Activated CD8-positive, alpha-beta memory T cell treated with anti-CD3 and anti-CD28 coated beads, Interleukin-2, amount 10 ng/mL, durations not matched to agents 7 days and 5 days (primary cell): ENCODE data around the gene CALHM2. TPM values are rescaled to one million over a fixed set of nuclear protein-coding genes. Genes with fewer than 3 reads are reported as not detected.
A peak's percentile ranks its signal among the peaks of the same experiment; 100 is the strongest.
"Not testable (repeated sequence)": the region's sequence is repeated elsewhere in the genome, so short reads cannot be mapped to it uniquely, and the experiment has no call there.

Experiments used
- ATAC-seq: fragments of 150-1000 bp; cut with Tn5 transposase; one replicate; pipeline ENCODE4 v1.10.0; 2021; ENCODE audit warnings: moderate library complexity
- CTCF ChIA-PET: fragments of 350-600 bp; sonication (Branson Sonifier 250); formaldehyde crosslinking; loops from one replicate; lab custom pipeline; 2021; ENCODE audit warnings: antibody characterized with exemption; lab: Charles Lee
- DNase-seq: peaks from one replicate; pipeline ENCODE4 v3.0.0-alpha.2; 2020
- H3K27ac Mint-ChIP-seq: one replicate; pipeline ENCODE4 v1.8.0; 2021; ENCODE audit warnings: mild to moderate bottlenecking, mixed read lengths
- H3K27me3 Mint-ChIP-seq: one replicate; pipeline ENCODE4 v1.8.0; 2021; ENCODE audit warnings: mixed read lengths
- H3K36me3 Mint-ChIP-seq: one replicate; pipeline ENCODE4 v1.8.0; 2021; ENCODE audit warnings: mild to moderate bottlenecking, mixed read lengths
- H3K4me1 Mint-ChIP-seq: one replicate; pipeline ENCODE4 v1.8.0; 2021; ENCODE audit warnings: mixed read lengths
- H3K4me3 Mint-ChIP-seq: one replicate; pipeline ENCODE4 v1.8.0; 2021; ENCODE audit warnings: mild to moderate bottlenecking, moderate library complexity, mixed read lengths
- H3K9me3 Mint-ChIP-seq: one replicate; pipeline ENCODE4 v1.8.0; 2022; ENCODE audit warnings: low read depth, mixed read lengths
- total RNA-seq, 2 experiments: library from RNA; stranded (reverse); gene quantifications; one replicate each; pipeline ENCODE4 v1.2.3, GENCODE V29; 2021

Gene CALHM2
- total RNA-seq, 2 experiments from 2014 or later, result 65.6 to 93.4 TPM

GRCh38 chr10:103491729-103492364 is 39.7 kb upstream of the CALHM2 start:
- no peaks in the 10 kb centered on the region for H3K36me3 Mint-ChIP-seq
- peaks cover 21% of the 10 kb centered on the region for H3K4me1 Mint-ChIP-seq
- H3K27ac Mint-ChIP-seq, result no peak overlapping the region
- no peak overlapping the region for H3K4me3 Mint-ChIP-seq
- DNase-seq (no peak), ATAC-seq (no peak)
- no peaks in the 10 kb centered on the region for H3K9me3 Mint-ChIP-seq
- CTCF ChIA-PET, result interaction anchor here (1.1 to 9.6 kb wide), 8 partner anchors 20 to 187 kb away, joined by 3 to 175 read pairs (median 3); partner anchors contain the start of gene ATP5MK
- H3K27me3 Mint-ChIP-seq, result peaks cover 43% of the 10 kb centered on the region

GRCh38 chr10:103490986-103491314 is 38.8 kb upstream of the CALHM2 start:
- H3K4me3 Mint-ChIP-seq, result no peak overlapping the region
- no peak overlapping the region for H3K27ac Mint-ChIP-seq
- H3K4me1 Mint-ChIP-seq, result peaks cover 21% of the 10 kb centered on the region
- no peaks in the 10 kb centered on the region for H3K36me3 Mint-ChIP-seq
- peaks cover 36% of the 10 kb centered on the region for H3K27me3 Mint-ChIP-seq
- DNase-seq (no peak), ATAC-seq (peak; percentile 15)
- H3K9me3 Mint-ChIP-seq, result no peaks in the 10 kb centered on the region
- CTCF ChIA-PET, result interaction anchor here (0.6 to 9.6 kb wide), 12 partner anchors 10 to 195 kb away, joined by 3 to 175 read pairs (median 3); no protein-coding TSS in a partner anchor

- Mint-ChIP-seq H3K36me3 (no peaks in the 10 kb centered on the region), H3K4me1 (peaks cover 14% of the 10 kb centered on the region), H3K27ac (no peak overlapping the region), H3K9me3 (no peaks in the 10 kb centered on the region), H3K27me3 (peaks cover 7% of the 10 kb centered on the region), H3K4me3 (no peak overlapping the region)
- DNase-seq (no peak), ATAC-seq (no peak)
- CTCF ChIA-PET, result interaction anchor here (5.1 to 9.6 kb wide), 2 partner anchors 35 to 69 kb away, joined by 39 to 175 read pairs; partner anchors contain the start of gene CALHM2
Observed at GRCh38 chr10:103487410-103487708, 35.2 kb upstream of the CALHM2 start.

DNA sequence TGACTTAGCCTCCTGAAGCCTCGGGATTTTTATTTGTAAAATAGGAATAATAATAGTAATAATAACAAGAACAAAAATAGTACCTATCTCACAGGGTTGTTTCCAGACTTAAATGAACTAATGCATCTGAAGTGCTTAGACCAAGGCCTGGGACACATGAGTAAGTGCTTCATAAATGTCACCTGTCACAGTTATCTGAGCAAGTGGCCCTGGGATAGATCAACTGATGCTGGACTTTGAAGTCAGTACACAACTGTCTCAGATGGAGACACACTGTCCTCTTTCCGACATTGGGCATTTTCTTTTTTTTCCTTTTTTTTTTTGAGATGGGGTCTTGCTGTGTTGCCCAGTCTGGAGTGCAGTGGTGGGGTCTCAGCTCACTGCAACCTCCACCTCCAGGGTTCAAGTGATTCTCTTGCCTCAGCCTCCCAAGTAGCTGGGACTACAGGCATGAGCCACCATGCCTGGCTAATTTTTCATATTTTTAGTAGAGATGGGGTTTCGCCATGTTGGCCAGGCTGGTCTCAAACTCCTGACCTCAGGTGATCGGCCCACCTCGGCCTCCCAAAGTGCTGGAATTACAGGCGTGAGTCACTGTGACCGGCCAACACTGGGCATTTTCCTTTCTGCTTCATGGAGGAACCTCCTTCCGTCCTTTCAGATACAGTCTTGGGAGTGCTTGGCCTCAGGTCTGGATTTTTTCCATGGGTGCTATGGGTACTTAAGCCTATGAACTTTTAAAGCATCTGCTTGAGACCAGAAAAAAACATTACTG is 34.7 kb upstream of the CALHM2 start:
- peaks cover 17% of the 10 kb centered on the region for H3K4me1 Mint-ChIP-seq
- not testable (repeated sequence) for DNase-seq, ATAC-seq, H3K9me3 Mint-ChIP-seq, H3K27me3 Mint-ChIP-seq, H3K36me3 Mint-ChIP-seq, H3K27ac Mint-ChIP-seq, H3K4me3 Mint-ChIP-seq
- CTCF ChIA-PET, result interaction anchor here (1.1 to 9.6 kb wide), 15 partner anchors 11 to 86 kb away, joined by 3 to 175 read pairs (median 7); partner anchors contain the start of gene CALHM2

DNA sequence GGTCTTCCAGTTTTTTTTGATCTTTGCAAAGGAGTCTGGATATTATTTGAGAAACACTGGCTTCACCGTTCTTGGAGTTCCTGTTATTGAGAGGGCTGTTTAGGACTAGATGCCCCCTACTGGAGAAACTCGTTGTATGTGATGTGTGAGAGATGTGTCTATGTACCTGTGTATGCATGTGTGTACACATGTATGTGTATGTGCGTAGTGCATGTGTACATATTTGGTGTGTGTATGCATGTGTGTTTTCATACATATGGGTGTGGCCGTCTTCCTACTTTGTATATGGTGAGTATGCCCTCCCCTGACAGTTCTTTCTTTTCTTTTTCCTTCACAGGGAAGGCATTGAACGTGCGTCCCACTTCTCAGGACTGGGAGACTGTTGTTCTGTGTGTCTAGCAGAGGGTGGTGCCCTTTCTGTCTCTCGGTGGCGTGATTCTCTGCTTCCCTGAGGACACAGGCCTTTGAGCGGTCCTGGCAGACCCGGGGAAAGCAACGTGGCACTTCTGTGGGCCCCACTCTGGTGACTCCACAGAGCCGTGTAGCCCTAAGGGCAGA is 29.9 kb upstream of the CALHM2 start:
- H3K27ac Mint-ChIP-seq, result peak overlapping the region; percentile 37
- DNase-seq (no peak), ATAC-seq (peak; percentile 87)
- H3K27me3 Mint-ChIP-seq, result no peaks in the 10 kb centered on the region
- CTCF ChIA-PET, result interaction anchor here (0.9 to 9.6 kb wide), 8 partner anchors 10 to 65 kb away, joined by 3 to 175 read pairs (median 21); partner anchors contain the start of genes CALHM2 and NEURL1
- H3K4me1 Mint-ChIP-seq, result peaks cover 14% of the 10 kb centered on the region
- H3K4me3 Mint-ChIP-seq, result no peak overlapping the region
- no peaks in the 10 kb centered on the region for H3K36me3 Mint-ChIP-seq
- no peaks in the 10 kb centered on the region for H3K9me3 Mint-ChIP-seq

DNA sequence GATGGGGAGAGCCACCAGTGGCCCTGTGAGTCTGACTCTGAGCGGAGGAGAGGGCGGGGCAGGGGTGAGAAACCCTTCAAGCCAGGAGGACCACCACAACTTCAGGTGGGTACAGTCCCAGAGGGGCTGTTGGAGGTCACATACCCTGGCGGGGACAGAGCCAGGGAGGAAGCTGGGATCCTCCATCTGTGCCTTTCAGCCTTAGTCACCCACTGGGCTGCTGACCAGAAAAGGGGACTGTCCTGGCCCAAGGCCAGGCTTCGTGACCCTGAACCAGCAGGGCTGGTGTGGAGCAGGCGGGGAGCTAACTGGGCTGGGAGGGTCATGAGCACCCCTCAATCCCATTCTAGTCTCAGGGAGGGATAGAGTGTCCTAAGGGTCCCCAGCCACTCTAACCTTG is 28.4 kb upstream of the CALHM2 start:
- no peaks in the 10 kb centered on the region for H3K27me3 Mint-ChIP-seq
- H3K4me3 Mint-ChIP-seq, result no peak overlapping the region
- no peaks in the 10 kb centered on the region for H3K36me3 Mint-ChIP-seq
- CTCF ChIA-PET, result interaction anchor here (1.0 to 2.3 kb wide), 12 partner anchors 9 to 69 kb away, joined by 3 to 40 read pairs (median 5); partner anchors contain the start of gene CALHM2
- H3K27ac Mint-ChIP-seq, result no peak overlapping the region
- ATAC-seq (no peak), DNase-seq (no peak)
- no peaks in the 10 kb centered on the region for H3K9me3 Mint-ChIP-seq
- peaks cover 20% of the 10 kb centered on the region for H3K4me1 Mint-ChIP-seq

GRCh38 chr10:103479135-103479534 is 27.0 kb upstream of the CALHM2 start, which contains the start of gene CALHM3:
Gene CALHM3 (minus strand): TSS chr10:103479240. CDS start chr10:103479032, 208 bp downstream.
- DNase-seq (no peak), ATAC-seq (no peak)
- Mint-ChIP-seq H3K4me3 (no peak within 1 kb of the TSS), H3K27me3 (no peaks in the 10 kb centered on the region), H3K4me1 (peaks cover 24% of the 10 kb centered on the region), H3K36me3 (no peaks in the 10 kb centered on the region), H3K27ac (no peak within 1 kb of the TSS), H3K9me3 (no peaks in the 10 kb centered on the region)
- CTCF ChIA-PET, result interaction anchor here (0.8 to 5.7 kb wide), 2 partner anchors 28 to 63 kb away, joined by 3 to 60 read pairs; no protein-coding TSS in a partner anchor

GRCh38 chr10:103478671-103479070 is 26.5 kb upstream of the CALHM2 start:
- Mint-ChIP-seq H3K4me1 (peaks cover 26% of the 10 kb centered on the region), H3K4me3 (no peak overlapping the region), H3K36me3 (no peaks in the 10 kb centered on the region), H3K27me3 (no peaks in the 10 kb centered on the region), H3K27ac (no peak overlapping the region), H3K9me3 (no peaks in the 10 kb centered on the region)
- ATAC-seq, result no peak
- no peak for DNase-seq
- CTCF ChIA-PET, result interaction anchor here (0.8 to 5.7 kb wide), 3 partner anchors 27 to 62 kb away, joined by 3 to 60 read pairs (median 54); partner anchors contain the start of gene CALHM2

- peaks cover 38% of the 10 kb centered on the region for H3K4me1 Mint-ChIP-seq
- H3K27ac Mint-ChIP-seq, result peak overlapping the region; percentile 14
- H3K36me3 Mint-ChIP-seq, result no peaks in the 10 kb centered on the region
- no peaks in the 10 kb centered on the region for H3K27me3 Mint-ChIP-seq
- no peak overlapping the region for H3K4me3 Mint-ChIP-seq
- DNase-seq, result peak; percentile 58
- CTCF ChIA-PET, result interaction anchor here (0.5 to 5.7 kb wide), 14 partner anchors 8 to 190 kb away, joined by 3 to 60 read pairs (median 6); partner anchors contain the start of genes ATP5MK, CALHM1, CALHM2 and NEURL1
- peak; percentile 40 for ATAC-seq
- no peaks in the 10 kb centered on the region for H3K9me3 Mint-ChIP-seq
Observed at GRCh38 chr10:103476046-103476768, 24.0 kb upstream of the CALHM2 start.

GRCh38 chr10:103475437-103475836 is 23.3 kb upstream of the CALHM2 start:
- DNase-seq (no peak), ATAC-seq (no peak)
- peaks cover 43% of the 10 kb centered on the region for H3K4me1 Mint-ChIP-seq
- H3K27me3 Mint-ChIP-seq, result no peaks in the 10 kb centered on the region
- H3K4me3 Mint-ChIP-seq, result no peak overlapping the region
- H3K9me3 Mint-ChIP-seq, result no peaks in the 10 kb centered on the region
- CTCF ChIA-PET, result interaction anchor here (0.8 to 5.7 kb wide), 8 partner anchors 9 to 83 kb away, joined by 3 to 60 read pairs (median 14); partner anchors contain the start of genes CALHM1 and CALHM2
- H3K27ac Mint-ChIP-seq, result no peak overlapping the region
- peaks cover 2% of the 10 kb centered on the region for H3K36me3 Mint-ChIP-seq

- H3K4me3 Mint-ChIP-seq, result no peak overlapping the region
- no peaks in the 10 kb centered on the region for H3K9me3 Mint-ChIP-seq
- ATAC-seq (no peak), DNase-seq (no peak)
- H3K27me3 Mint-ChIP-seq, result no peaks in the 10 kb centered on the region
- H3K27ac Mint-ChIP-seq, result peak overlapping the region; percentile 2
- H3K36me3 Mint-ChIP-seq, result peaks cover 8% of the 10 kb centered on the region
- peaks cover 53% of the 10 kb centered on the region for H3K4me1 Mint-ChIP-seq
- CTCF ChIA-PET, result interaction anchor here (1.4 to 5.7 kb wide), 5 partner anchors 9 to 81 kb away, joined by 3 to 60 read pairs (median 29); partner anchors contain the start of gene CALHM2
Observed at GRCh38 chr10:103474077-103474476, 21.9 kb upstream of the CALHM2 start.

DNA sequence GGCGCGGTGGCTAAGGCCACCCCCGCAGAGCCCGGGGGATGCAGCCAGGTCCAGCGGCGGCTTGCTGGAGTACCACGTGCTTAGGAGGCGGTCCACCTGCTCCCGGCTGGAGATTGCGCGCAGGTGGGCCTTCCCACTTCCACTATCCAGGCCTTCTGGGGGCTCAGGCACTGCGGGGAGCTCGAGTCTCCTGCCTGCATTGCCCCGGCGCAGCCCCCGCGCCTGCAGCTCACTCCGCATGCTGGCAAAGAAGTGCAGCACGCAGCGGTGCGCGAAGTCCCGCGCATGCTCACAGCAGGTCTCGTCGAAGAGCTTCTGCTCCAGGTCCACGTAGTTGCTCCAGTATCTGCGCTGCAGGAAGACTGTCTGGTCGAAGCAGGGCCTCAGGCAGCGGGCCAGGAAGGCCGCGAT is 21.1 kb upstream of the CALHM2 start:
- Mint-ChIP-seq H3K36me3 (peaks cover 8% of the 10 kb centered on the region), H3K9me3 (no peaks in the 10 kb centered on the region), H3K27me3 (no peaks in the 10 kb centered on the region), H3K27ac (no peak overlapping the region), H3K4me1 (peaks cover 54% of the 10 kb centered on the region), H3K4me3 (no peak overlapping the region)
- DNase-seq (no peak), ATAC-seq (no peak)
- CTCF ChIA-PET, result interaction anchor here (0.6 to 5.4 kb wide), 6 partner anchors 8 to 57 kb away, joined by 3 to 40 read pairs (median 16); partner anchors contain the start of genes CALHM1 and CALHM2
